Measurements from ENCODE around the gene MAPKBP1.

The MAPKBP1 gene

DNA sequence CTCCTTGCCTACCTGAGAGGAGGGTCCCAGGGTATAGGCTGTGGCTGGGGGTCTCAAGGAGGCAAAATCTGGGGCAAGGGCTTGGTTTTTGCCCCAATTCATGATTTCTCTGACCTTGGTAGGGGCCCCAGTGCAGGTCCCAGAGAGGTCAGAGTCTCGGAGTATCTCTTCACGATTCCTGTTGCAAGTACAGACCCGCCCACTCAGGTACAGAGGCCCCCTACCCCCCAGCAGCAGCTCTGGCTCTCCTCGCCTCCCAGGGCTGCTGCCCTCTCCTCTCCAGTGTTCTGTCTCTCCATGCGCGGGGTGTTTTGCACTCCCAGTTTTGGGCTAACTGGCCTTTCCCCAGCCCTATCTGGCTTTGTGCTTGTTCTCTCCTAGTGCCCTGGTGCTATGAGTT is 48.2 kb downstream of the MAPKBP1 start:
- no peak for DNase-seq
- H3K36me3 ChIP-seq = no peaks in the 10 kb centered on the region; the same call in 1 of the 2 replicates
- H3K4me3 ChIP-seq (ENCODE audit: low read depth, low read length) = no peak overlapping the region
- no peak overlapping the region for H3K27ac ChIP-seq
- H3K27me3 ChIP-seq (ENCODE audit: insufficient read depth, low read depth, severe bottlenecking) = no peaks in the 10 kb centered on the region
- TF ChIP-seq, protein P1, sequence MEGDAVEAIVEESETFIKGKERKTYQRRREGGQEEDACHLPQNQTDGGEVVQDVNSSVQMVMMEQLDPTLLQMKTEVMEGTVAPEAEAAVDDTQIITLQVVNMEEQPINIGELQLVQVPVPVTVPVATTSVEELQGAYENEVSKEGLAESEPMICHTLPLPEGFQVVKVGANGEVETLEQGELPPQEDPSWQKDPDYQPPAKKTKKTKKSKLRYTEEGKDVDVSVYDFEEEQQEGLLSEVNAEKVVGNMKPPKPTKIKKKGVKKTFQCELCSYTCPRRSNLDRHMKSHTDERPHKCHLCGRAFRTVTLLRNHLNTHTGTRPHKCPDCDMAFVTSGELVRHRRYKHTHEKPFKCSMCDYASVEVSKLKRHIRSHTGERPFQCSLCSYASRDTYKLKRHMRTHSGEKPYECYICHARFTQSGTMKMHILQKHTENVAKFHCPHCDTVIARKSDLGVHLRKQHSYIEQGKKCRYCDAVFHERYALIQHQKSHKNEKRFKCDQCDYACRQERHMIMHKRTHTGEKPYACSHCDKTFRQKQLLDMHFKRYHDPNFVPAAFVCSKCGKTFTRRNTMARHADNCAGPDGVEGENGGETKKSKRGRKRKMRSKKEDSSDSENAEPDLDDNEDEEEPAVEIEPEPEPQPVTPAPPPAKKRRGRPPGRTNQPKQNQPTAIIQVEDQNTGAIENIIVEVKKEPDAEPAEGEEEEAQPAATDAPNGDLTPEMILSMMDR (IDR thresholded peaks at IDR 0.05; ENCODE audit: low read depth, low read length) = no peak
- H3K9me3 ChIP-seq (ENCODE audit: severe bottlenecking) = no peaks in the 10 kb centered on the region

DNA sequence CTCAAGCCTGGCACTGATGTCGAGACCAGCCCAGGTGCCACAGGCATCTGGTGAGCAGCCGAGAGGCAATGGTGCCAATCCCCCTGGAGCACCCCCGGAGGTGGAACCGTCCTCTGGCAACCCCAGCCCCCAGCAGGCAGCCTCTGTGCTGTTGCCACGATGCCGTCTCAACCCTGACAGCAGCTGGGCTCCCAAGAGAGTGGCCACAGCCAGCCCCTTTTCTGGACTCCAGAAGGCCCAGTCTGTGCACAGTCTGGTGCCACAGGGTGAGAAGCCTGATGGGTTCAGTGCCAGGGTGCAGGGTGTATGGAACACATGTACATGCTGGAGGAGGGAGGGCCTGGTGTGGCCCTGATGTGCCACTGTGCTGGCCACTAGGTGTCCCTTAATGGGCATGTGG is 48.7 kb downstream of the MAPKBP1 start:
- TF ChIP-seq, protein P1 (IDR thresholded peaks at IDR 0.05; ENCODE audit: low read depth, low read length) = no peak
- no peaks in the 10 kb centered on the region; the same call in 1 of the 2 replicates for H3K36me3 ChIP-seq
- no peak overlapping the region for H3K4me3 ChIP-seq (ENCODE audit: low read depth, low read length)
- DNase-seq = no peak
- H3K9me3 ChIP-seq (ENCODE audit: severe bottlenecking) = no peaks in the 10 kb centered on the region
- H3K27ac ChIP-seq = no peak overlapping the region
- no peaks in the 10 kb centered on the region for H3K27me3 ChIP-seq (ENCODE audit: insufficient read depth, low read depth, severe bottlenecking)

DNA sequence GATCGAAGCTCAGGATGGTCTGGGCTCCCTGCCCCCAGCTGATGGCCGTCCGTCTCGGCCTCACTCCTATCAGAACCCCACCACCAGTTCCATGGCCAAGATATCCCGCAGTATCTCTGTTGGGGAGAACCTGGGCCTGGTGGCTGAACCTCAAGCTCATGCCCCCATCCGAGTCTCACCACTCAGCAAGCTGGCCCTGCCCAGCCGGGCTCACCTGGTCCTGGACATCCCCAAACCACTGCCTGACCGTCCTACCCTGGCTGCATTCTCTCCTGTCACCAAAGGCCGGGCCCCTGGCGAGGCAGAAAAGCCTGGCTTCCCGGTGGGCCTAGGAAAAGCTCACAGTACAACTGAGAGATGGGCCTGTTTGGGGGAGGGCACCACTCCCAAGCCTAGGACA is 49.2 kb downstream of the MAPKBP1 start:
- no peak for DNase-seq
- TF ChIP-seq, protein P1 (IDR thresholded peaks at IDR 0.05; ENCODE audit: low read depth, low read length) = no peak
- Histone ChIP-seq H3K27me3 (ENCODE audit: insufficient read depth, low read depth, severe bottlenecking) (no peaks in the 10 kb centered on the region), H3K36me3 (no peaks in the 10 kb centered on the region; the same call in 1 of the 2 replicates), H3K4me3 (ENCODE audit: low read depth, low read length) (no peak overlapping the region), H3K27ac (no peak overlapping the region), H3K9me3 (ENCODE audit: severe bottlenecking) (no peaks in the 10 kb centered on the region)

DNA sequence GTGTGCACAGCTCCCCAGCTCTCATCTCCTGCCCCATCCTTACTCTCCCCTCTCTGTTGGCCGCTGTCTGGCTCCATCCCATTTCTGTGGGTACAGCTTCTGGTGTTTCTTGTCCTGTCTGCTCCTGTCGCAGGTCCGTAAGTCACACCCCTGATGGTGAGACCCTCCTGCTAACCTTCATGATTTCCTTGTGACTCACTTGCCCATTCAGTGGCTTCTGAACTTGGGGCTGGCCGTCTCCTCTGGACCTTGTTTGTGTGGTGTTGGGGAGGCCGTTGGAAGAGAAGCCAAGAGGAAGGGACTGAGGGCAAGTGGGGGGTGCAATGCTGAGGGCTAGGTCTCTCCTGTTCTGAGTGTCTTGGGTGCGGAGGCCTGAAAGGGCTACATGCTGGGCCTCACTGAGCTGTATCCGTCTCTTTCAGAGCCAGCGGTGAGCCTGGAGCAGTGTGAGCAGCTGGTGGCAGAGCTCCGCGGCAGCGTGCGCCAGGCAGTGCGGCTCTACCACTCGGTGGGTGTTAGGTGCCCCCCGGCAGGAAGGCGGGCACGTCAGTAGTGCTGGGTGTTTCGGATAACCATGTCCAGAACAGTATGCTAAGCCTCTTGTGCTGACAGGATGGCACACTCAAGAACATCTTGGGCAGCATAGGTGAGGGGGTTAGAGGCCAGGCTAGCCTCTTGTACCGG is 49.9 kb downstream of the MAPKBP1 start:
- Histone ChIP-seq H3K9me3 (ENCODE audit: severe bottlenecking) (no peaks in the 10 kb centered on the region), H3K27me3 (ENCODE audit: insufficient read depth, low read depth, severe bottlenecking) (no peaks in the 10 kb centered on the region), H3K4me3 (ENCODE audit: low read depth, low read length) (no peak overlapping the region), H3K36me3 (no peaks in the 10 kb centered on the region; the same call in 1 of the 2 replicates), H3K27ac (no peak overlapping the region)
- DNase-seq = no peak
- TF ChIP-seq, protein P1 (IDR thresholded peaks at IDR 0.05; ENCODE audit: low read depth, low read length) = no peak

DNA sequence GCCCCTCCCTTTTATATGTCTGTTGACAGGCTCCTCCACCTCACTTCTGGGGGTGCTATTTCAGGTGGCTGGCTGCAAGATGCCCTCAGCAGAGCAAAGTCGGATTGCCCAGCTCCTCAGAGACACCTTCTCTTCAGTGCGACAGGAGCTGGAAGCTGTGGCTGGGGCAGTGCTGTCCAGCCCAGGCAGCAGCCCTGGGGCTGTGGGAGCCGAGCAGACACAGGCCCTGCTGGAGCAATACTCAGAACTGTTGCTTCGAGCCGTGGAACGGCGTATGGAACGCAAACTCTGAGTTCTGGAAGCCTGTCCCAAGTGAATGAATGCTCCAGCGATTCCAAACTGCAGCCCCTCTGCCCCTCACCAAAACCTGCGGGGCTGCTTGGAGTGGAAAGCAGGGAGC is 50.9 kb downstream of the MAPKBP1 start:
- no peaks in the 10 kb centered on the region; the same call in 1 of the 2 replicates for H3K36me3 ChIP-seq
- H3K27me3 ChIP-seq (ENCODE audit: insufficient read depth, low read depth, severe bottlenecking) = no peaks in the 10 kb centered on the region
- TF ChIP-seq, protein P1 (IDR thresholded peaks at IDR 0.05; ENCODE audit: low read depth, low read length) = no peak
- no peak overlapping the region for H3K27ac ChIP-seq
- no peaks in the 10 kb centered on the region for H3K9me3 ChIP-seq (ENCODE audit: severe bottlenecking)
- H3K4me3 ChIP-seq (ENCODE audit: low read depth, low read length) = no peak overlapping the region
- no peak for DNase-seq
